ENCODE data around the gene SCYGR2. TPM values are rescaled to one million over a fixed set of nuclear protein-coding genes. Genes with fewer than 3 reads are reported as not detected.

The SCYGR2 gene
- total and polyA plus RNA-seq, 2 experiments from 2014 or later = not detected

DNA sequence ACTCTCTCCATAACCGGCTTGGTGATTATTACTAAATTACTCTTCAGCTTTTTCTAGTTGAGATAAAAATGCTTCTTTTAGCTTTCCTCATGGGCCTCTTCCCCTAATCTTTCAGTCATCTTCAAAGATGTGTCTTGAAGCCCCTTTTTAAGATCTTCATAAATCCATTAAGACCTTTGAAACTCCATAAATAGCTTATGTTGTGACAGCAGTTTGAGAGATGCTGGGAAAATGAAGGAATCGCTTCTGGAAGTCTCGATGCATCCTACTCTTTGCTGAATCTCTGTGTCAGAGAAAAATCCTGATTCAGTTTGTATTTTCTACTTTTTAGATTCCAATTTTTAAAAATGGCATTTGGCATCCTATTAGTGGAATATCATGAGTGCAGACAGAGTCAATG lies 31.6 kb downstream of the SCYGR2 start:
- TF ChIP-seq EZH2 (IDR thresholded peaks at IDR 0.05; ENCODE audit: insufficient read depth, poor library complexity, severe bottlenecking) (no peak), EZH2phosphoT487 (IDR thresholded peaks at IDR 0.05; ENCODE audit: insufficient read depth, low read depth) (no peak)
- no peaks in the 10 kb centered on the region for H3K9me2 ChIP-seq (ENCODE audit: insufficient read depth)
- no peak overlapping the region for H3K4me3 ChIP-seq
- no peaks in the 10 kb centered on the region for H3K9me3 ChIP-seq (ENCODE audit: low read depth)
- in situ Hi-C loops (cut with MboI) = no loop called here
- WGBS, 2 experiments (ENCODE audit: low coverage in 1 of 2, low lambda C conversion rate in 2 of 2, missing lambda C conversion rate in 2 of 2) = 70 to 76% methylated on average over 3 of the region's 3 CpGs
- H2AFZ ChIP-seq = no peak overlapping the region
- H4K20me1 ChIP-seq (ENCODE audit: insufficient read depth) = no peaks in the 10 kb centered on the region
- no peak overlapping the region for H3K4me2 ChIP-seq (ENCODE audit: unreplicated experiment)
- H3K4me1 ChIP-seq (ENCODE audit: insufficient read depth) = no peaks in the 10 kb centered on the region
- H3K27me3 ChIP-seq (replicated peaks; ENCODE audit: insufficient read depth) = no peaks in the 10 kb centered on the region
- H3K36me3 ChIP-seq (ENCODE audit: low read depth) = no peaks in the 10 kb centered on the region
- H3K79me2 ChIP-seq (ENCODE audit: insufficient read depth) = no peaks in the 10 kb centered on the region
- no peak overlapping the region for H3K9ac ChIP-seq
- no peak for DNase-seq
- H3K27ac ChIP-seq = no peak overlapping the region
- H3F3A ChIP-seq (ENCODE audit: insufficient read depth) = no peaks in the 10 kb centered on the region

DNA sequence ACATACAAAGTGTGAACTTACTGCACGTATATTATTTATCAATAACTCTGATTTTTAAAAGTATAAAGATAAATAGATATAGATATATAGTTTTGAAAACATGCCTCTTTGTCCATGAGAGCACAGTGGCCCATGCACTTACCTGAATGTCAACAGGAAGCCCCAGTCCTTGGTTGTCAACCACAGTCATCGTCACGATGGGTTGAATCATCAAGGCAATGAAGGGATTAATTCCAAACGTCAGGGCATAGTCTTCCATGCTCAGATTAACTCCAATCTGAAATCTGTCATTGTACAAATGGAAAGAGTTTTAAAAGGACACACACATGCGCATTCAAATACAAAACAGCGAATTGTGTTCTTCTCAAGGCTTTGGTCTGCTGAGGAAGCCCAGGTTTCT lies 34.1 kb downstream of the SCYGR2 start:
- H2AFZ ChIP-seq = no peak overlapping the region
- H3K79me2 ChIP-seq (ENCODE audit: insufficient read depth) = no peaks in the 10 kb centered on the region
- H3K9me3 ChIP-seq (ENCODE audit: low read depth) = no peaks in the 10 kb centered on the region
- H3K27ac ChIP-seq = no peak overlapping the region
- no peaks in the 10 kb centered on the region for H3K36me3 ChIP-seq (ENCODE audit: low read depth)
- H3K27me3 ChIP-seq (replicated peaks; ENCODE audit: insufficient read depth) = no peaks in the 10 kb centered on the region
- 84 to 87% methylated on average over 6 of the region's 6 CpGs for WGBS, 2 experiments (ENCODE audit: low coverage in 1 of 2, low lambda C conversion rate in 2 of 2, missing lambda C conversion rate in 2 of 2)
- H3K9ac ChIP-seq = no peak overlapping the region
- DNase-seq = no peak
- H3K4me2 ChIP-seq (ENCODE audit: unreplicated experiment) = no peak overlapping the region
- no peaks in the 10 kb centered on the region for H3K9me2 ChIP-seq (ENCODE audit: insufficient read depth)
- no peaks in the 10 kb centered on the region for H4K20me1 ChIP-seq (ENCODE audit: insufficient read depth)
- in situ Hi-C loops (cut with MboI) = no loop called here
- no peaks in the 10 kb centered on the region for H3F3A ChIP-seq (ENCODE audit: insufficient read depth)
- no peak for TF ChIP-seq EZH2 (IDR thresholded peaks at IDR 0.05; ENCODE audit: insufficient read depth, poor library complexity, severe bottlenecking)
- H3K4me1 ChIP-seq (ENCODE audit: insufficient read depth) = no peaks in the 10 kb centered on the region
- H3K4me3 ChIP-seq = no peak overlapping the region

DNA sequence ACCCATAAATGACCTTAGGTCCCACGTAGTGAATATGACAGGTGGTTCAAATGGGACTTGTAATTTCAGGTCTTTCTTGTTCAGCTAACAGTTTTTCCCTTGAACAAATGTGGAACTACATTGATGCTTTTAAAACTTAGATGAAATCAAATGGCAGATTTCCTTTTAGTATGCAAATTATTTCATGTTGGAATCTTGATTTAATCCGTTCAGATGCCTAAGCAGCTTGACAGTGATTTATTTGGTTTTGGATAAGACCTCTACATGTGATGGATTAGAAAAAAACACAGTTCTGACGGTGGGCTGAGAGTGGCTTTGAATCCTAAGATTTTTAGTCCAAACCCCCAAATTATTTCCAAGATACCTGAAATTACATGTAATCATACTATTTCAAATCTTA lies 35.5 kb downstream of the SCYGR2 start:
- H3K27ac ChIP-seq = no peak overlapping the region
- no peaks in the 10 kb centered on the region for H3F3A ChIP-seq (ENCODE audit: insufficient read depth)
- no peaks in the 10 kb centered on the region for H3K9me3 ChIP-seq (ENCODE audit: low read depth)
- TF ChIP-seq EZH2phosphoT487 (IDR thresholded peaks at IDR 0.05; ENCODE audit: insufficient read depth, low read depth) (no peak), EZH2 (IDR thresholded peaks at IDR 0.05; ENCODE audit: insufficient read depth, poor library complexity, severe bottlenecking) (no peak)
- H3K36me3 ChIP-seq (ENCODE audit: low read depth) = no peaks in the 10 kb centered on the region
- no peak overlapping the region for H3K4me2 ChIP-seq (ENCODE audit: unreplicated experiment)
- H3K9ac ChIP-seq = no peak overlapping the region
- H3K4me3 ChIP-seq = no peak overlapping the region
- 73 to 75% methylated on average over 3 of the region's 3 CpGs for WGBS, 2 experiments (ENCODE audit: low coverage in 1 of 2, low lambda C conversion rate in 2 of 2, missing lambda C conversion rate in 2 of 2)
- no peaks in the 10 kb centered on the region for H3K4me1 ChIP-seq (ENCODE audit: insufficient read depth)
- no peaks in the 10 kb centered on the region for H3K79me2 ChIP-seq (ENCODE audit: insufficient read depth)
- no peaks in the 10 kb centered on the region for H3K27me3 ChIP-seq (replicated peaks; ENCODE audit: insufficient read depth)
- no peaks in the 10 kb centered on the region for H4K20me1 ChIP-seq (ENCODE audit: insufficient read depth)
- H3K9me2 ChIP-seq (ENCODE audit: insufficient read depth) = no peaks in the 10 kb centered on the region
- in situ Hi-C loops (cut with MboI) = no loop called here
- DNase-seq = no peak
- no peak overlapping the region for H2AFZ ChIP-seq

DNA sequence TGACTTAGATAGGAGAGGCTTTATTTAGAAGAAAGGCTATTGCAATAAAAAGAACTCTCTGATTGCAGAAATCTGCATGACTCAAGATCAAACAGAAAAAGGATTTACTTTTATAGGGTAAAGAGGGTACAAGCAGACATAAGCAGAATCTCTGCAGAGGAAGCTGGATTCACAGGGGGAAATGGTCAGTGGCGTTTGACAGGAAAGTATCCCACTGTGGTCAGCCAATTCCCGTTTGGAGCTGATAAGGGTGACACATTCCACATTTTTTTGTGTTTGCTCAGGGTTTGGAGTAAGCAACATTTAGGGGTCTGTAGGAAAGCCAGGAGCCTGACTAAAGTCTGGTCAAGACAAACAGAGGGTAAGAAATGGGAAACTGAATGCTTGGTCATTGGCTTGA lies 44.0 kb downstream of the SCYGR2 start:
- Histone ChIP-seq H2AFZ (no peak overlapping the region), H3K27ac (no peak overlapping the region), H3F3A (ENCODE audit: insufficient read depth) (no peaks in the 10 kb centered on the region), H3K4me3 (no peak overlapping the region), H3K79me2 (ENCODE audit: insufficient read depth) (no peaks in the 10 kb centered on the region), H3K27me3 (replicated peaks; ENCODE audit: insufficient read depth) (no peaks in the 10 kb centered on the region), H3K36me3 (ENCODE audit: low read depth) (no peaks in the 10 kb centered on the region), H3K9me3 (ENCODE audit: low read depth) (no peaks in the 10 kb centered on the region), H3K4me2 (ENCODE audit: unreplicated experiment) (no peak overlapping the region), H3K9me2 (ENCODE audit: insufficient read depth) (no peaks in the 10 kb centered on the region), H4K20me1 (ENCODE audit: insufficient read depth) (no peaks in the 10 kb centered on the region), H3K4me1 (ENCODE audit: insufficient read depth) (no peaks in the 10 kb centered on the region), H3K9ac (no peak overlapping the region)
- 7 to 13% methylated on average over 2 of the region's 2 CpGs for WGBS, 2 experiments (ENCODE audit: low coverage in 1 of 2, low lambda C conversion rate in 2 of 2, missing lambda C conversion rate in 2 of 2)
- in situ Hi-C loops (cut with MboI) = no loop called here
- TF ChIP-seq EZH2phosphoT487 (IDR thresholded peaks at IDR 0.05; ENCODE audit: insufficient read depth, low read depth) (no peak), EZH2 (IDR thresholded peaks at IDR 0.05; ENCODE audit: insufficient read depth, poor library complexity, severe bottlenecking) (no peak)
- DNase-seq = no peak

DNA sequence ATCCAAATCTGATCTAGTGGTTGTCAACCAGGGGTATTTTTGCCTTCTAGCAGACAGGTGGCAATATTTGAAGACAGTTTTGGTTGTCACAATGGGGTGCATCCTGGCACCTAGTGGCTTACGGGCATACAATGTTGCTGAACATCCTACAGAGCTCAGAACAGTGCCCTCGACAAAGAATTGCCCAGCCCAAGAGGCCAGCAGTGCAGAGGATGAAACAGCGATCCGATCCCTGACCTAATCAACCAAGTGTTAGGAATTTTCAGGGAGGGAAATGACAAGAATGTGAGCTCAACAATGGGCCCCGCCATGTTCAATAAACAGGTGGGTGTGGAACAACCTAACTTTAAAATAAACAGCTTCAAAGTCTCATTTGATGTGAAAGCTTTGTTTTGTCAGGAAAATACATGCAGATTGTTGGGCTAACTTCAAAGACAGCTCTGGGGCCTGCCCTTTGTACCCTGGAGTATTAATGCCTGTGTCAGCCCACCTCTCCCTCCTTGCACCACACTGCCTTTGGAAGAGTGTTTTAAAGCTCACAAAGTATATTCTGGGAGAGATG lies 45.4 kb downstream of the SCYGR2 start:
- Histone ChIP-seq H3K4me2 (ENCODE audit: unreplicated experiment) (no peak overlapping the region), H3K79me2 (ENCODE audit: insufficient read depth) (no peaks in the 10 kb centered on the region), H3F3A (ENCODE audit: insufficient read depth) (no peaks in the 10 kb centered on the region), H3K4me3 (no peak overlapping the region), H3K9me2 (ENCODE audit: insufficient read depth) (no peaks in the 10 kb centered on the region), H3K4me1 (ENCODE audit: insufficient read depth) (no peaks in the 10 kb centered on the region), H2AFZ (no peak overlapping the region), H4K20me1 (ENCODE audit: insufficient read depth) (no peaks in the 10 kb centered on the region), H3K36me3 (ENCODE audit: low read depth) (no peaks in the 10 kb centered on the region), H3K27ac (no peak overlapping the region), H3K9me3 (ENCODE audit: low read depth) (no peaks in the 10 kb centered on the region), H3K27me3 (replicated peaks; ENCODE audit: insufficient read depth) (no peaks in the 10 kb centered on the region), H3K9ac (no peak overlapping the region)
- in situ Hi-C loops (cut with MboI) = no loop called here
- TF ChIP-seq EZH2phosphoT487 (IDR thresholded peaks at IDR 0.05; ENCODE audit: insufficient read depth, low read depth) (no peak), EZH2 (IDR thresholded peaks at IDR 0.05; ENCODE audit: insufficient read depth, poor library complexity, severe bottlenecking) (no peak)
- DNase-seq = no peak
- 92 to 95% methylated on average over 5 of the region's 5 CpGs for WGBS, 2 experiments (ENCODE audit: low coverage in 1 of 2, low lambda C conversion rate in 2 of 2, missing lambda C conversion rate in 2 of 2)

Other genes with a start within 250 kb of the SCYGR2 start
- 14.2 and 18.7 TPM in 2 replicates for gene TM4SF20, start 219.6 kb upstream of the SCYGR2 start, total RNA-seq (2014; rRNA removed; shearing (Covaris generic))
- gene TM4SF20, start 219.6 kb upstream of the SCYGR2 start, polyA plus RNA-seq (2016; fragmentation: Nextera tagmentation; extraction: Ambion mirVana) = 16.8 and 18.7 TPM in 2 replicates
- not detected in 2 replicates for gene SCYGR1, start 210.9 kb upstream of the SCYGR2 start, total RNA-seq (2014; rRNA removed; shearing (Covaris generic))
- gene SCYGR1, start 210.9 kb upstream of the SCYGR2 start, polyA plus RNA-seq (2016; fragmentation: Nextera tagmentation; extraction: Ambion mirVana) = not detected in 2 replicates
- gene AGFG1, start 126.7 kb upstream of the SCYGR2 start, total RNA-seq (2014; rRNA removed; shearing (Covaris generic)) = 144 and 150 TPM in 2 replicates
- gene AGFG1, start 126.7 kb upstream of the SCYGR2 start, polyA plus RNA-seq (2016; fragmentation: Nextera tagmentation; extraction: Ambion mirVana) = 14.0 and 16.5 TPM in 2 replicates
- gene SCYGR3, start 15.9 kb downstream of the SCYGR2 start, total RNA-seq (2014; rRNA removed; shearing (Covaris generic)) = not detected in 2 replicates
- not detected in 2 replicates for gene SCYGR3, start 15.9 kb downstream of the SCYGR2 start, polyA plus RNA-seq (2016; fragmentation: Nextera tagmentation; extraction: Ambion mirVana)
- gene SCYGR4, start 18.6 kb downstream of the SCYGR2 start, total RNA-seq (2014; rRNA removed; shearing (Covaris generic)) = not detected in 2 replicates
- gene SCYGR4, start 18.6 kb downstream of the SCYGR2 start, polyA plus RNA-seq (2016; fragmentation: Nextera tagmentation; extraction: Ambion mirVana) = not detected in 2 replicates
- gene SCYGR5, start 67.9 kb downstream of the SCYGR2 start, total RNA-seq (2014; rRNA removed; shearing (Covaris generic)) = not detected in 2 replicates
- not detected in 2 replicates for gene SCYGR5, start 67.9 kb downstream of the SCYGR2 start, polyA plus RNA-seq (2016; fragmentation: Nextera tagmentation; extraction: Ambion mirVana)
- 0.65 and 0.89 TPM in 2 replicates for gene SLC19A3, start 119.1 kb downstream of the SCYGR2 start, total RNA-seq (2014; rRNA removed; shearing (Covaris generic))
- 0.10 and 0.71 TPM in 2 replicates for gene SLC19A3, start 119.1 kb downstream of the SCYGR2 start, polyA plus RNA-seq (2016; fragmentation: Nextera tagmentation; extraction: Ambion mirVana)
- not detected in 2 replicates for gene SCYGR6, start 125.9 kb downstream of the SCYGR2 start, total RNA-seq (2014; rRNA removed; shearing (Covaris generic))
- gene SCYGR6, start 125.9 kb downstream of the SCYGR2 start, polyA plus RNA-seq (2016; fragmentation: Nextera tagmentation; extraction: Ambion mirVana) = not detected in 2 replicates
- not detected in 2 replicates for gene SCYGR7, start 129.4 kb downstream of the SCYGR2 start, total RNA-seq (2014; rRNA removed; shearing (Covaris generic))
- gene SCYGR7, start 129.4 kb downstream of the SCYGR2 start, polyA plus RNA-seq (2016; fragmentation: Nextera tagmentation; extraction: Ambion mirVana) = not detected in 2 replicates
- gene SCYGR8, start 147.0 kb downstream of the SCYGR2 start, total RNA-seq (2014; rRNA removed; shearing (Covaris generic)) = not detected in 2 replicates
- gene SCYGR8, start 147.0 kb downstream of the SCYGR2 start, polyA plus RNA-seq (2016; fragmentation: Nextera tagmentation; extraction: Ambion mirVana) = not detected in 2 replicates
- gene CCL20, start 214.9 kb downstream of the SCYGR2 start, total RNA-seq (2014; rRNA removed; shearing (Covaris generic)) = not detected in 2 replicates
- not detected in 2 replicates for gene CCL20, start 214.9 kb downstream of the SCYGR2 start, polyA plus RNA-seq (2016; fragmentation: Nextera tagmentation; extraction: Ambion mirVana)

Data from GM23248 (cell line).